ENCODE data around the gene C3.

DNA sequence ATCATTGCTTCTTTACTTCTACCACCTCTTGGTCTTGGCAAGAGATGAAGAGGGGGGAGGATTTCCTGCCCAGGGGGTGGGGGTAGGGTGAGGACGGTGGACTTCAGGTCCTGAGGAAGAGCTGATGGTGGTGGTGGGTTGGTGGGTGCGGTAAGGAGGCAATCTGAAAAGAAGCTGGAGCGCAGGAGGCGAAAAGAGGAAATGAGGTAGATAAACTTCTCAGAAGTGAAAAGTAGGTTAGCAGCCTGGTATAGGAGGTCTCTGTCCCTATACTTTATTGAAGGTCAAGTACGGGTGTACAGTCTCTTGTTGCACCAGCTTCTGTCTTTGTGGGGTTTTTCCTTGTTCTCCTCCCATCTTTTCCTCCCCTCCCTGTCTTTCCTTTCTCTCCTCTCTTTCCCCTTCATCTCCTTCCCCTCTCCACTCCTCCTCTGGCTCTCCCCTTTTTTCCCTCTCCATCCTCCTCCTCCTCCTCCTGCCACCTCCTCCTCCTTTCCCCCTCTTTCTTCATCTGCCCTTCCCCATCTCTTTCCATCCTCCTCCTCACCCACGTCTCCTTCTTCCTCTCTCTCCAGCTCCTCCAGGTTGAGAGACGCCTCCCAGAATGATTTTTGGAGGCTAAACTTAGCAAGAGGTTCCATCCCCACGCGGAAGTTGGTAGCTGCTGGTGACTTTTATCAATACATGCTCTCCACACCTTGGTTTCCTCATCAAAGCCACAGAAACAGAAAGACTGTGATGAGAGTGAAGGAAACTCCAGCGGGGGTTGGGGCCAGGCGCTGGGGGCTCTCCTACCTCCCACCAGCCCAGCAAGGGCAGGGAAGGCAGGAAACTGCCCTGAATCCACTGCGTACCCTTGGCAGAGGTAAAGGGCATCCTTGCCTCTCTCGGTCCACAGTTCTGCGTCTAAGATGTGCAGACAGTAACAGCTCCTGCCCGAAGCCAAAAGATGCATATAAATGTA, 65.8 kb downstream of the C3 start:
- no peak for TF ChIP-seq CTCF (conservative IDR thresholded peaks at IDR 0.05; ENCODE audit: low read depth in 2 of 2)
- TF ChIP-seq EZH2 (IDR thresholded peaks at IDR 0.05; ENCODE audit: low read depth, unreplicated experiment), result no peak
- TF ChIP-seq CREB1 (CRISPR knock-in tag; IDR thresholded peaks at IDR 0.05; ENCODE audit: low read depth), result no peak
- TF ChIP-seq, protein P1, sequence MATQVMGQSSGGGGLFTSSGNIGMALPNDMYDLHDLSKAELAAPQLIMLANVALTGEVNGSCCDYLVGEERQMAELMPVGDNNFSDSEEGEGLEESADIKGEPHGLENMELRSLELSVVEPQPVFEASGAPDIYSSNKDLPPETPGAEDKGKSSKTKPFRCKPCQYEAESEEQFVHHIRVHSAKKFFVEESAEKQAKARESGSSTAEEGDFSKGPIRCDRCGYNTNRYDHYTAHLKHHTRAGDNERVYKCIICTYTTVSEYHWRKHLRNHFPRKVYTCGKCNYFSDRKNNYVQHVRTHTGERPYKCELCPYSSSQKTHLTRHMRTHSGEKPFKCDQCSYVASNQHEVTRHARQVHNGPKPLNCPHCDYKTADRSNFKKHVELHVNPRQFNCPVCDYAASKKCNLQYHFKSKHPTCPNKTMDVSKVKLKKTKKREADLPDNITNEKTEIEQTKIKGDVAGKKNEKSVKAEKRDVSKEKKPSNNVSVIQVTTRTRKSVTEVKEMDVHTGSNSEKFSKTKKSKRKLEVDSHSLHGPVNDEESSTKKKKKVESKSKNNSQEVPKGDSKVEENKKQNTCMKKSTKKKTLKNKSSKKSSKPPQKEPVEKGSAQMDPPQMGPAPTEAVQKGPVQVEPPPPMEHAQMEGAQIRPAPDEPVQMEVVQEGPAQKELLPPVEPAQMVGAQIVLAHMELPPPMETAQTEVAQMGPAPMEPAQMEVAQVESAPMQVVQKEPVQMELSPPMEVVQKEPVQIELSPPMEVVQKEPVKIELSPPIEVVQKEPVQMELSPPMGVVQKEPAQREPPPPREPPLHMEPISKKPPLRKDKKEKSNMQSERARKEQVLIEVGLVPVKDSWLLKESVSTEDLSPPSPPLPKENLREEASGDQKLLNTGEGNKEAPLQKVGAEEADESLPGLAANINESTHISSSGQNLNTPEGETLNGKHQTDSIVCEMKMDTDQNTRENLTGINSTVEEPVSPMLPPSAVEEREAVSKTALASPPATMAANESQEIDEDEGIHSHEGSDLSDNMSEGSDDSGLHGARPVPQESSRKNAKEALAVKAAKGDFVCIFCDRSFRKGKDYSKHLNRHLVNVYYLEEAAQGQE (IDR thresholded peaks at IDR 0.05; ENCODE audit: unreplicated experiment), result no peak
- no peak for TF ChIP-seq EZH2phosphoT487 (IDR thresholded peaks at IDR 0.05; ENCODE audit: unreplicated experiment)
- TF ChIP-seq ZNF114 (CRISPR knock-in tag; IDR thresholded peaks at IDR 0.05), result no peak
- TF ChIP-seq POLR2AphosphoS5 (IDR thresholded peaks at IDR 0.05; ENCODE audit: low read depth), result no peak
- TF ChIP-seq ETS1 (IDR thresholded peaks at IDR 0.05), result no peak
- no peak for TF ChIP-seq ZNF331 (CRISPR knock-in tag; IDR thresholded peaks at IDR 0.05; ENCODE audit: low read depth)
- no peak for TF ChIP-seq JUNB (IDR thresholded peaks at IDR 0.05; ENCODE audit: unreplicated experiment)

Data from GM23338 (cell line).